ENCODE data around the gene DMRT1.
A peak's percentile ranks its signal among the peaks of the same experiment; 100 is the strongest.

Gene DMRT1

GRCh38 chr9:801399-802071 lies 40.0 kb upstream of the DMRT1 start:
- DNase-seq: no peak
- Mint-ChIP-seq H3K4me1 (peaks cover 24% of the 10 kb centered on the region), H3K9me3 (no peaks in the 10 kb centered on the region), H3K27me3 (ENCODE audit: low read depth, poor library complexity) (peaks cover 3% of the 10 kb centered on the region), H3K4me3 (no peak overlapping the region), H3K36me3 (ENCODE audit: low read depth) (no peaks in the 10 kb centered on the region), H3K27ac (peak overlapping the region; percentile 75)
- TF ChIP-seq CTCF (IDR thresholded peaks at IDR 0.05): no peak

GRCh38 chr9:804026-804425 lies 37.5 kb upstream of the DMRT1 start:
- no peak overlapping the region for H3K4me3 Mint-ChIP-seq
- no peak for DNase-seq
- TF ChIP-seq CTCF (IDR thresholded peaks at IDR 0.05): no peak
- H3K4me1 Mint-ChIP-seq: peaks cover 24% of the 10 kb centered on the region
- no peak overlapping the region for H3K27ac Mint-ChIP-seq
- no peaks in the 10 kb centered on the region for H3K36me3 Mint-ChIP-seq (ENCODE audit: low read depth)
- H3K9me3 Mint-ChIP-seq: no peaks in the 10 kb centered on the region
- peaks cover 3% of the 10 kb centered on the region for H3K27me3 Mint-ChIP-seq (ENCODE audit: low read depth, poor library complexity)

- Mint-ChIP-seq H3K4me1 (peaks cover 24% of the 10 kb centered on the region), H3K27me3 (ENCODE audit: low read depth, poor library complexity) (peaks cover 3% of the 10 kb centered on the region), H3K36me3 (ENCODE audit: low read depth) (no peaks in the 10 kb centered on the region), H3K4me3 (no peak overlapping the region), H3K27ac (no peak overlapping the region), H3K9me3 (no peaks in the 10 kb centered on the region)
- TF ChIP-seq CTCF (IDR thresholded peaks at IDR 0.05): no peak
- DNase-seq: no peak
These were observed 36.3 kb upstream of the DMRT1 start for GRCh38 chr9:805151-805550.

DNA sequence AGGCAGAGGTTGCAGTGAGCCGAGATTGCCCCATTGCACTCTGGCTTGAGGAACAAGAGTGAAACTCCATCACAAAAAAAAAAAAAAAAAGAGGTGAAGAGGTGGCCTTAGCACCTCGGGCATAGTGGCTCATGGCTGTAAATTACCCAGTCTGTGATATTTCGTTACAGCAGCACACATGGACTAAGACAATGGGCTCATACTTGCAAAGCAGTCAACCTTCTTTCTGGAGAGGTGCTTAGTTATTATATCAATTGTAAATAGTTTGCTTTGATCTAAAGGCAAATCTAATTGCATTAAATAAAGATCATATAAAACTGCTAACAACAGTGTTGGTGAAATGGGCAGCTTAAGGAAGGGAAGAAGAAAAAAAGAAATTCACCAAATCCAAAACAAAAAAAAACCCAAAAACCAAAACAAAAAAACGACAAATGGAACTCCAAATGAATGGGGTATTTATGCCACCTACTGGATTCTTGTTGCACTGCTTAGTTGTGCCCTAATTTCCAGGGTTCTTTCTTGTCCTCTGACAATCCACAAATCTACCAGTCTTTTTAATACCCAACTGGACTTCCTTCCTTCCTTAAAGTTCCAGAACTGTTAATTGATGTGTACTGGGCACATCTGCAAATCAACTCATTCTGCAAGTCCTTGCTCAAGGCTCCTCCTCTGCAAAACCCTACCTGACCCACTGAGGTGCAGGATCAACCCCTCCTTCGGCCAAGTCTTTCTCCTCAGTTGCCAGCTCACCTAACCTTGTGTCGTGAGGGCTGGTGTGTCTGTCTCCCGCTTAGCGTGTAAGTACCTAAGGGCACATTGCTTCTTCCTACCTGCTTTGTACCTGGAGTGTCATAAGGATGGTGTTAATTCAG lies 35.0 kb upstream of the DMRT1 start:
- no peak overlapping the region for H3K4me3 Mint-ChIP-seq
- TF ChIP-seq CTCF (IDR thresholded peaks at IDR 0.05): peak; percentile 68
- H3K27ac Mint-ChIP-seq: no peak overlapping the region
- DNase-seq: no peak
- H3K27me3 Mint-ChIP-seq (ENCODE audit: low read depth, poor library complexity): peaks cover 6% of the 10 kb centered on the region
- peaks cover 11% of the 10 kb centered on the region for H3K4me1 Mint-ChIP-seq
- H3K9me3 Mint-ChIP-seq: no peaks in the 10 kb centered on the region
- H3K36me3 Mint-ChIP-seq (ENCODE audit: low read depth): no peaks in the 10 kb centered on the region

- Mint-ChIP-seq H3K4me3 (no peak overlapping the region), H3K36me3 (ENCODE audit: low read depth) (no peaks in the 10 kb centered on the region), H3K9me3 (no peaks in the 10 kb centered on the region), H3K27ac (no peak overlapping the region), H3K4me1 (no peaks in the 10 kb centered on the region), H3K27me3 (ENCODE audit: low read depth, poor library complexity) (peaks cover 3% of the 10 kb centered on the region)
- DNase-seq: no peak
- TF ChIP-seq CTCF (IDR thresholded peaks at IDR 0.05): no peak
These were observed 30.4 kb upstream of the DMRT1 start for GRCh38 chr9:811106-811531.
